ENCODE data around the gene ST3GAL4.
"Not testable (repeated sequence)": the region's sequence is repeated elsewhere in the genome, so short reads cannot be mapped to it uniquely, and the experiment has no call there.

The ST3GAL4 gene

DNA sequence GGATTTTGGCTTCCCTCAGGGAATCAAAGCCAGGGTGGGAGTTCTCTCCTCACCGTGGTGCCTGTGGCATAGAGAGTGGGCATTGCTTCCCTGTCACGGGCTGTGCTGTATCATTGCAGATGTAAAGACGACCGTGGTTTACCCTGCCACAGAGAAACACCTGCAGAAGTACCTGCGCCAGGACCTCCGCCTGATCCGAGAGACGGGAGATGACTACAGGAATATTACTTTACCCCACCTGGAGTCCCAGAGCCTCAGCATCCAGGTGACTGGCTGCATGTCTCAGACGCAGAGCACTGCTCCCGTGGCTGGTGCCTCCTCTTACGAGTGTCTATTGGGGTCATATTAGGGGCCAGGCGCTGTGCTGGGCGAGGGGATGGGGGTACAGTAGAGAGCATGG lies 24.2 kb upstream of the ST3GAL4 start:
- DNase-seq: no peak

DNA sequence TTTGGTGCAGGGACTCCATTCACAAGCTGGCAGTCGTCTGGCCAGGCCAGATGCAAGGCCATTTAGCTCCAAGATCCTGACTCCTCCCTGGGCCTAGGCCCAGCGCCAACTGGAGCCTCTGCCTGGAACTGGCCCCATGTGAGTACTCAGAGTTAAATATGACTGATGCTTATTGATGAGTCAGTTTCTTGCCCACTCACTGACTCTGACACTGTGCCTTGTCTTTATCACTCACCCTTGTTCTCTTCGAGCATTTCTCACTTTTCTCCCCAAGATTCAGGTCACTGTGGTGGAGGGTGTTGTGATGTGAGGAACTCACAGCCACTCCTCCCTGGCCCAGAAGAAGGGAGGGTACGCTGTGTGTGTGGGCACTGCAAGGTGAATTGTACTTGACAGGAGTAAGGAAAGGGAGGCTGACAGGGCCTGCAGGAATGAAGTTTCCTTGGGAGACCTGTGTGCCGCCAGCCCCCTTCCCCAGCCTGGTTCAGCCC lies 23.2 kb upstream of the ST3GAL4 start:
- DNase-seq: no peak

DNA sequence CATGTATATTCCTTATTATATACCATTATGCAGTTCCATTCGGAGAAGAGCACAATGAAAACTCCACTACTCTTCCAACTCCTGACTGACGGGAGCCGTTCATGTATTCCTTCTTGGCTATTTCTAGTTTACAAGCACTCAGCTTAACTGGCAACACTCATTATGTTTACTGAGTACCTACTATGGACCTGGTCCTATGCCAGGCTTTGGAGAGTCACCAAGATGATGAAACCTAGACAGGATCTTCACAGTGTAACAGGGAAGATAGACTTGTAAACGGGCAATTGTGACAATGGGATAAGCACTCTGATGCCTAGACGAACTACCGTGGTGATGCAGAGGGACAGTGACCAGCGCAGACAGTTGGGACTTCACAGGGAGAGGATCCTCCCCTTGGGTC lies 22.3 kb upstream of the ST3GAL4 start:
- no peak for DNase-seq

DNA sequence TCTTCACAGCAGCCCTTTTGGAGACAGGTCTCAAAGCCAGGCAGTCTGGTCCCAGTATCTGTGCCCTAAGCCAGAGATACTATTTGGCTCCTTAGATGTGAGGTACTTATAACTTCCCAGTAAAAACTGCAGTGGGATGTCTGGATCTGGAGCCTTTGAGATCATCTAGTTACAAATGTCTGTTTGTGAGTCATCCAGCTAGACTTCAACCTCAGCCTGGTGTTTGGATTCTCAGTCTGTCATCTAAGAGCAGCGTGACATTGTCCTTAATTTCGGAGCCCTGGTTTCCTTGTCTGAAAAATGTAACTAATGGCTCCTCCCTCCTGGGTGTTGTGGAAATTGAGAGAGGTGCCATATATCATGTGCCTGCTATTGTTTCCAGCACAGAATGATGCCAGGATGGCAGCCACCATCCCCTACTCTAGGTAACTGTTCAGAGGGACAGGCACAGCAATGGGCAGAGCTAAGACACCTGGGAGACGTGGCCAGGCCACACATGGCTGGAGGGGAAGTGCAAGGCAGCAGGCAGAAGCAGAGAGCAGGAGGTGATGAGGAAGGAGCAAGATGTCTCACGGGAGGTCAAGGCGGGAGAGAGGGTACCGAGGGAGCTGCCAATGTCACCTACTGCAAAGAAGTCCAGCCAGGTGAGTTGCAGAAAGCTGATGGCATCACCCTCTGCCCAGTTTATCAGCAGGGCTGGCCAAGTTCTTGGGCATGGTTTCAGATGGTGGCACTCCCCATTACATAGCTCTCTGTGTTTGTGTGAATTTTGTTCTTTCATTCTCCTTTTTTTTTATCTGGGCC lies 20.6 kb upstream of the ST3GAL4 start:
- no peak for DNase-seq

DNA sequence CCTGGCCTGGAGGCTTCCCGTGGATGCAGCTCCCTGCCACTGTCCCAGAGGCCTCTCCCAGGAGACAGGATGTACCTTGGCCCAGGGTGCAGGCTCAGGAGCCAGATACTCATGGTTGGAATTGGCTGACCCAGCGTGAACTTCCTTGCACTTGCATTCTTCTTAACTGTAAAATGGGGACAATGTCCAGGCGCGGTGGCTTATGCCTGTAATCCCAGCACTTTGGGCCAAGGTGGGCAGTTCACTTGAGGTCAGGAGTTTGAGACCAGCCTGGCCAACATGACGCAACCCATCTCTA lies 20.1 kb upstream of the ST3GAL4 start:
- DNase-seq: no peak

DNA sequence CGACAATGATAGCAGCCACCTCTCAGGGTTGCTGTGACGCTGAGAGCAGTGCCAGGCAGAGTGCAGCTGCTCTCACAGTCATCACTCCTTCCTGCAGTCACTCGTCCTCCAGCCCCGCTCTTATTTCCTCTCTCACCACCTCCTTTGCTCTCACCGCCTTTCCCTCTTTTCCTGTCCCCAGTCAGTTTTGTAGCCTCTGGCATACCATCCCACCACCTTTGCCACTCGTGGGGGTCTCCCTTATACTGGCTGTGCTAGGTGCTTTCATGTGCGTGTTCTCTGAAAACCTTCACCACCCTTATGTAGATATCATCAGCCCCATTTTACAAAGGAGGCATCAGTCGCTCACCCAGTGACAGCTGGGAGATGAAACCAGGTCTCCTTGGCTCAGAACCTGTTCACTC lies 19.3 kb upstream of the ST3GAL4 start:
- no peak for DNase-seq

DNA sequence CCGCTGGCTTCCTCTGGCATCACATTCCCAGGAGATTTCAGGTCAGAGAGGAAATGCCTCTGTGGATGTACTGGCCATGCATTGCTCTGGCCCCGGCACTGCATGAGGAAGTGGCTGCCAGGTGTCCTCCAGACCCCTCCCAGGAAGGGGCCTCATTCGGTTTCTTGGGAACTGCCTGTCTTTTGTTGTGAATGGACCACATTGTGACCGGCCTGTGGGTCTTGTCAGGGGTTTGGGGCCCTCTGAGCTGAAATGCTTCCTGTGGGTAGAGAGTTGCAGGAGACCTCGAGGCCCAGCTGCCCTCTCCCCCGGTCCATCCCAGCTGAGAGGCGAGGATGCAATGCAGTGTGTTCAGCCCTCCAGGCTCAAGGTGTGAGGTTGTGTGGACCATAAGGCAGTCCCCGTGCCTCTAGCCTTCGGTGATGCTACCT lies 18.8 kb upstream of the ST3GAL4 start:
- no peak for DNase-seq

DNA sequence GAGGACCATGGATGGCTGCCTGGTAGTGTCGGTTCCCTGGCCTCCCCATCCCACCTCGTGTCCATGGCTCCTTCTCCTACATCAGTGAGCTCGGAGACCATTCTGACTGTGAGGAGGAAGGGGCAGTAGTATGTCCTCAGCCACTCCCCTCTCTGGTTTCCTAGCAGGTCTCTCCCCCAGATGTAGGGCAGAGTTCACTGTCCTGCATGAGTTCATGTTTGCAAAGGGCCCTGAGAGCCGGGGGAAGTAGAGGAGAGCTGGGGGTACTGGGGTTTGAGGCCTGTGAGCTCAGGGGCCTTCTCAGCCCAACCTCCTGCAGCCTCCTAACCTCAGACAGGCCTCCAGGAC lies 18.4 kb upstream of the ST3GAL4 start:
- no peak for DNase-seq

DNA sequence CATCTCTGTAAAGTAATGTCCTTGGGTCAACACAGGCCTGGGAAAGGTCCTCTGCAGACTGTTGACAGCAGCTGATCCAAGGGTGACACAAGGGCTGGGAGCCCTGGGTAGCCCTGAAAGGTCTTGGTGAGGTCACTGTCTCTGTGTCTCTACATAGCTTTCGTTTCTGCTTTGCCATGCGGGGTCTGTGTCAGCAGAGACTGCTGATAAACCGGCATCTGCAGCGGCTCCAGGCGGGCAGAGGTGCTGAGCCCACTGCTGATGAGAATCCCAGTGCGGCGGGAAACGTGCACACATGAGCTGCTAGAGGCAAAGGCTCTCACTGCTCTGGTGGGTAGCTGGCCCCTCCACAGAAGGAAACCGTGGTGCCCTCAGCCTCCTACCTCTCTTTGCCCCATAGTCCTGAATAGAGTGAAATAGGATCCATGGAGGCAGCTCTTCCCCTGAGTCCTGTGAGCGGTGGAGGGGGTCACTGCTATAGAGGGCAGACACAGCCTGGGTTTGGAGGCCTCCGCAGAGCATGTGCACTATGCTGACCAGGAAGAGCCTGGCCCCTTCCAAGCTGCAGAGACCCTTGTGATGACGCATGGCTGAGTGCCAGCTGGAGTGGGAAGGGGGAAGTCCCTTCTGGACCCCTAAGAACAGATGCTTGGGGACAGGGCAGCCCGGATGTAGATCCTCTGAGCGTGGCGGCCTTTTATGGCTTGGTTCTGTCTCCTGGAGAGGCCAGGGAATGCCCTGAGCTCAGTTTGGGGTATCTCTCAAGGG lies 17.8 kb upstream of the ST3GAL4 start:
- no peak for DNase-seq

DNA sequence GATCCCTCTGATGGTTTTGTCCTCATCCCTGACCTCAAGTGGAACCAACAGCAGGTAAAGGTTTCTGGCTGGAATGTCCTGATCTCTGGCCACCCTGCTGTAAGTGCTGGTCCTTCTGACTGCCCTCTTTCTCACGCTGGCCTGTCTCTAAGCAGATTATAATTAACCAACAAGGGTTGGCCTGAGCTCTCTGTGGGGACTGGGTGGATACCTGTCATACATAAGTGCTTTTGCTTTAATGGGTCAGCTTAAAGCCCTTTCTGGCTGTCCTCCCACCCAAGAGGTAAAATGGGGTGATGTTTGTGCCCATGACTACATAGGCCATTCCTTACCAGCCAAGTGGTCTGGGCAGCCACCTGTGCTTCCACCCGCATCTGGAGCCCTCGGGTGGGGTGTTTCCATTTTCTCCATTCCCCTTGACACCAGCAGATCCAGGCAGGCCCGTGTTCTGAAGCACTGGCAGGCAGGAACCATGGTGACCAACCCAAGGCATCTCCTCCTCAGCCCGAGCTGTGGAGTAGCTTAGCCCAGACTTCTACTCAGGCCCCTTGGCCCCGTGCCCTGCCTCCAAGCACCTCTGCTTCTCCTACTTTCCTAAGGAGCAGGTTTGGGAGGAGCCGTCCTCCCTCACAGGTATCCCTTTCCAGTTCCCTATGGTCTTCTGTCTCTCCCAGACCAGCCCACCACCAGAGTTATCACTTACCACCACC lies 17.0 kb upstream of the ST3GAL4 start:
- DNase-seq: no peak

DNA sequence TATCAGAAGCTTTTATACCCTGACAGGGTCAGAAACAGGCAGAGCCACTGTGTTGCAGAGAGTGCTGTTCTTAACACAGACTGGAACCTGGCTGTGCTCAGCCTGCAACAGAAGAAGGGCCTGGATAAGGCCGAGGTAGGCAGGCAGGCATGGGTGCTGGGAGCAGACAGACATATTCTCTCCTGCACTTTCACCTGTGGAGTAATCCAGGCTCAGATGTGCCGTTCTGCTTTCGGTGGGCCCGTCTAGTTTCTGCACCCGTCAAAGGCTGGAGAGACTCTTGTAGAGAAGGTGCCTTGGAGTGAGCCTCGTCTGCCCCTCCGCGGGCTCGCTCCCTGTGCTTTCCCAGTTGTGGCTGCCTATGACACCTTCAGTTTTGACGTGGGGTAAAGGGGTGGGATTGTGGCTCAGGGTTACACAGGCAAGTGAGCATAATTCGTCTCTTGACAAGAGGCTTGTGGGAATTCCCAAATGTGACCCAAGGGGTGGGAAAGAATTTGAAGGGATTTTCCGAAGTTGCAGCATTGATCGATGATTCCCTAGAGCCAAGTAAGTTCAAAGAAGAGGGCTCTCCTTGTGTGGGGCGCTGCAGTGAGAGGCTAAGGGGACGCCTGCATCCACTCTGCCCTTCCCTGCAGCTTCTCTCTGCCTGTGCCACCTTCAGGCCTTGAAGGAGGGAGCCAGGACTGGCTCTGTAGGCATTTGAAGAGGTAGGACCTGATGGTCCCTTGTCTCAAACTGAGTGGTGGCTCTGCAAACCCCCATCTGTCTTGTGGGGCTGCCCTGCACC lies 16.2 kb upstream of the ST3GAL4 start:
- DNase-seq: no peak

DNA sequence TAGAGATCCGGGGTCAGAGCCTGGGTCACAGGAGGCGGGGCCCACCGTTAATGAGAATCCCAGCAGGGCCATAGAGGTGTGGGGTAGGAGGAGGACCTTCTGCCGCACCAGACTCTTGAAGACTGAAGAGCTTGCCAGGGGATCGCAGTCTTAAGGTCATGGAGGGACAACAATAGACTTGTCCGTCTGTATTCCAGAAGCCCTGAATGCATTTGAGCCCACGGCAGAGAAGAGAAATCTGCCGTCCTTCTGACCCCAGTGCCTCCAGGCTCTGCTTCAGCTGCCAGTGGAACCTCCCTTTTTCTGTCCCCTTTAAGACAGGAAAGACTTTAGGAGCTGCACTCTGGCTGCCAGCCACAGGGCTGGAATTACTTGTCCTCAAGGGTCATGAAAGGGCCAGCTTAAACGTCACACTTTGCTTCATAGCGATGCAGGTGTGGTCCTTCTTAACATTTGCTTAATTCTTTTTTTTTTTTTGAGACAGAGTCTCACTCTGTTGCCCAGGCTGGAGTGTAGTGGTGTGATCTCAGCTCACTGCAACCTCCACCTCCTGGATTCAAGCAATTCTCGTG lies 15.5 kb upstream of the ST3GAL4 start:
- no peak for DNase-seq

DNA sequence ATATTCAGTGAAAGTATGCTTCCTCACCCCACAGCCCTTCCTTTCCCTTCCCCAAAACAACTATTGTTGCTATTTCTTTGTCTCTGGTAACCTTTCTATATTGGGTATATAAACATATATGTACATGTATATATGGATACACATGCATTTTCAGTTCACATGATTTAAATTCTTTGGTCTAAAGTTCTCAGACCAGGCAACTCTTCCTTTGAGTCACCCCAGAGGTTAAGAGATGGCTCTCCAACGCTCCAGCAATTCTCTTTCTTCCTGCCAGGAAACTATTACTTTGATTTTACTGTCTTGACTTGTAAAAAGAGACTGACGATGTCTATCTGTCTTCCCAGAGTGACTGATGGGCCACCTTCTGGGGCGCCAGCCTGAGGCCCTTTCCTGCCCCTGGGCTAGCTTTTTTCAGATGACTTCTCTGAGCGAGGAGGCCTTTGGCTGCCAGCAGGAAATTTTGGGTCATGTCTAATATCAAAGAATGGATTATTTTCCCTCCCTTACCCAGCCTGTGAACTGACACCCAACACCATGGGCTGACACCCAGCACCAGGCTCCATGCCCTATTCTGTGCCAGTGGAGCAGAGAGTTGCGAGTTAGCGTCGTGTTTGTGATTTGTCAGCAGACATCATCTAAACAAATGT lies 14.4 kb upstream of the ST3GAL4 start:
- DNase-seq: no peak

DNA sequence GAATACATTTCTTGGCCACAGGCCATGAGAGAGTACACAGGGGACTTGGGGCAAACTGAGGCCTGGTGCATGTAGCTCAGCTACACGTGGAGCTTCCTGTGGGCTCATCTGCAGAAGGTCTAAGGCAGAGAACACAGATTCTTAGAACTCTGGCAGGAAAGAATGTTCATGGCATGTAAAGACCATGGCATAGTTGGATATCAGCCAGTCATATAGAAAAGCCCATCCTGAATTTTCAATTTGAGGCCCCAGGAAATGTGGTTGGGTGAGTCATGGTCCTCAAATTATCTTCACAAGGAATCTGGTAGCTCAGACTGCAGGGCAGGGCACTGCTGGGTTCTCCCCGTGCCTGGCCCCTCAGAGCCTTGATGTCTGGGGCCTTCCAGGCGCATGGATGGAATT lies 13.7 kb upstream of the ST3GAL4 start:
- no peak for DNase-seq

DNA sequence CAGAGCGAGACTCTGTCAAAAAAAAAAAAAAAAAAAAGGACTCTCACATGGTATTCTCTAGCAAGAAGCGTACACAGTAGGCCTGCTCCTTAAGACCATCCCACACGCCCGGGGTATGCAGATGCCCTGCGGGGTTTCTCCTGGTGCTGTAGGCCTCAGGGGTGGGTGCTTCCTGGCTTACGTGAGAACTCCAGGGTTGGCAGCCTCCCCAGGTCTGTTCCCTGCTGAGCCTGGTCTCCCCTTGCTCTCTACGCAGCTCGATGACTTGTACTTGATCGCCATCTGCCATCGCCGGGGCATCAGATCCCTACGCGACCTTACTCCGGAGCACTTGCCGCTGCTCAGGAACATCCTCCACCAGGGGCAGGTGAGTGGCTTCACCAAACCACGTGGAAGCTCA lies 12.4 kb upstream of the ST3GAL4 start:
- DNase-seq: no peak

DNA sequence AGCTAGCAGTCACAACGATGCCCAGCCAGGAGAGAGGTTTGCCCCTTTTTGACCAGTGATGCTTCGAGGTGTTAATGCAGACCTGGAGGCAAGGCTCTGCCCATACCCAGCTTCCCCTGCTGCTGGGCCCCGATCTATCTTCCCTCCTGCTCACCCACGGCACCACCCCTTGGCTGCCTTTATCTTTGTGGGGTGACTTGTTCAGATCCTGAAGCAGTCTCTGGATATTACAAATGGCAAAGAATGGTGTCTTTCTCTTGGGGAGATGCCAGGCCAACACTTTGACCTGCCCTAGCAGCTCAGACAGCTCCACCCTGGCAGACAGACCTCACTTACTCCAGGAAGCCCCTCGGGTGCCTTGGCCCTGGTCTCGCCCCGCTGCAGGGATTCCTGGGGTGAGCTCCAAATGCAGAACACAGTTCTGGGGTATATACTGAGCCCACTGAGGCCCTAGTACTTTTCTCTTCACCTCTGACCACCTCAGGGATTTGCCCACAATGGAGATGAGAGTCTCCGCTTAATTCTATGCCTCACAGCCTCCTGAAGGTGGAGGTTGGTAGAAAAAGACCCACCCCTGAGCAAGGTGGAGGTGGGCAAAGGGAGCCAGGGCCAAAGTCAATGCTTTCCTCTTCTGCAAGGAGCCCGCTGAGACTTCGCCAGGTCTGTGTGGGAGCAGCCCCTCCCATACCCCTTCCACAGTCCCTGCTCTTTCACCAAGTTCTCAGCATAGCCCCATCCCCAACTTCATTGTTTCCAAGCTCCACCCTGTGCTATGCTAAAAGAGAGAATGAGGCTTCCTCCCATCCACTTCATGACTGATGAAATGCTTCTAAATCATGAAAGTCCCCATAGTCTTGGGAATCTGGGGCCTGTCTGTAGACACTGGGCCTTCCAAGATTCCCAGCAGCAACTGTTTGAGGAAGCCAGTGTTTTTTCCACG lies 11.1 kb upstream of the ST3GAL4 start:
- DNase-seq: no peak

DNA sequence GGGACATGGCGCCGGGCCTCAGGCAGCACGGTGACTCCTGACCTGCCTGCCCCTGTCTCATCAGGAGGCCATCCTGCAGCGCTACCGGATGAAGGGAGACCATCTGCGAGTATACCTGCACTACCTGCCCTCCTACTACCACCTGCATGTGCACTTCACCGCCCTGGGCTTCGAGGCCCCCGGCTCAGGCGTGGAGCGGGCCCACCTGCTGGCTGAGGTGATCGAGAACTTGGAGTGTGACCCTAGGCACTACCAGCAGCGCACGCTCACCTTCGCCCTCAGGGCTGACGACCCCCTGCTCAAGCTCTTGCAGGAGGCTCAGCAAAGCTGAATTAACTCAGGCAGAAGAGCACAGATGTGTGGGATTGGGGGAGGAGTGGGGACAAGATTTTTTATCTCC lies 10.2 kb upstream of the ST3GAL4 start:
- no peak for DNase-seq

DNA sequence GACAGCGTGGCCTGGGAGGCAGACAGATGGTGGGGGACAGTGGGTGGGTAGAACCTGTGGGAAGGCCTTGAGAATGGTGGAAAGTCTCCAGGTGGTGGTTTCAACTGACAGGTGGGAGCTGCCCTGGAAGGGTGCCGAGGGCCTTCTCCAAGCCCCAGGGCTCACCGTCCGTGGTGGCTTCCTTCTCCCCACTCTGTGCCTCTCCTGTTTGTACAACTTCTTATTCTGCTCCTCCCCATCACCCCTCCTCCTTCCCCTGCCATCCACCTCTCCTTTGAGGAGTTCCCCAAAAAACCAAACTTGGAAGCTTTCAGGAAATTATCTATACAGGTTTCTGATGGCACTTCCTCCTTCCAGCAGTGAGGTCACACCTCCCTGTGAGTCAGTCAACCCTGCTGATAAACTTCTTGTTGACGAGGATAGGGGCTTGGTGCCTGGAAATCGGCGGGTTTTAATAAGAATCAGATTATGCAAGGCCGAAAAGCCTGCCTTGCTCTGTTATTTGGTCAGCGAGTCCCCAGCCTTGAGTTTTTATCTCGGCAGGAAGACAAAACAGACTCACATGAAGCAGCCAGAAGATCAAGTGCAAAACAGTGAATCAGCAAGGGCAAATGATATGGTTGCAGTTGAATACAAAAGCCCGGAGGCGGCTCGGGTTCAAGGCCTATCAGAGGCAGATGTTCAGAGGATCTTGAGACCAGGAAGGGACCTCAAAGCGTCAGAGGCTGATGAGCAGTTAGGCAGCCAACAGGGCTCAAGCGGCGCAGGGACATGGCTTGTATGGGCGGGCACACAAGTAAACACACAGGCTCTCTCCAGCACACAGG lies 9.5 kb upstream of the ST3GAL4 start:
- DNase-seq: no peak

DNA sequence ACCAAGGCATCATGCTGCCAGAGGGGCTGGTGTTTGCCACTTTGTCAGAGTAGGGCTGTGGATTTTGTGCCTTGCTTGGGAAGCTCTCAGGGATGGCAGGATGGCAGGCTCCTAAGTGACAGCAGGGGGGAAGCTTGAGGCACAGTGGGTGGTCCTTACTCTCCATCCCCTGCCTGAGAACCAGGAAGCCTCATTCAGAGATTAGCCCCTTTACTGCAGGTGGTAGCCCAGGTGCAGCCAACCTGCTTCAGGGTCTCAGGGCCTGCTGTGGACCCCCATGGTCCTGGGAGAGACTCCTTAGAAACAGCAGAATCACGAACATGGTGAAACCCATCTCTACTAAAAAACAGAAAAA lies 8.9 kb upstream of the ST3GAL4 start:
- no peak for DNase-seq

DNA sequence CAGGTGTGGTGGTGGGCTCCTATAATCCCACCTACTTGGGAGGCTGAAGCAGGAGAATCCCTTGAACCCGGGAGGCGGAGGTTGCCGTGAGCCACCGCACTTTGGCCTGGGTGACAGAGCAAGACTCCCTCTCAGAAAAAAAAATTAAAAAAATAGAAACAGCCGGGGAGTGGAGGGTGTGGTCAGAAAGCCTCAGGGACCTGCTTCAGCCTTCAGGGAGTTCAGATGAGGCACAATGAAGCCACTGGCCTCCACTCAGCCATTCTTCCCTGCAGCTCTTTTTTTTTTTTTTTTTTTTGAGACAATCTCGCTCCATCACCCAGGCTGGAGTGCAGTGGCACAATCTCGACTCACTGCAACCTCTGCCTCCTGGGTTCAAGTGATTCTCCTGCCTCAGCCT lies 8.5 kb upstream of the ST3GAL4 start:
- not testable (repeated sequence) for DNase-seq
